EL (cell line): ENCODE results near the gene RNASEH1.

Experiments used
- DNase-seq: peaks from one replicate; pipeline ENCODE4 v3.0.0-alpha.2; 2016

The RNASEH1 gene

GRCh38 chr2:3545788-3546478, 12.2 kb downstream of the RNASEH1 start:
- no peak for DNase-seq

- DNase-seq = no peak
Measured at GRCh38 chr2:3543023-3543683, 15.0 kb downstream of the RNASEH1 start.

- no peak for DNase-seq
Measured at GRCh38 chr2:3542107-3542506, 16.0 kb downstream of the RNASEH1 start.

GRCh38 chr2:3539836-3540235, 18.3 kb downstream of the RNASEH1 start:
- DNase-seq = no peak

- peak; percentile 59 for DNase-seq
Measured at GRCh38 chr2:3536682-3537632, 21.2 kb downstream of the RNASEH1 start.

- DNase-seq = peak; percentile 91
Measured at GRCh38 chr2:3535794-3536681, 22.1 kb downstream of the RNASEH1 start.

GRCh38 chr2:3535467-3535793, 22.7 kb downstream of the RNASEH1 start:
- DNase-seq = no peak

GRCh38 chr2:3534251-3534814, 23.8 kb downstream of the RNASEH1 start:
- DNase-seq = no peak

- DNase-seq = no peak
Measured at GRCh38 chr2:3533836-3534235, 24.3 kb downstream of the RNASEH1 start.

GRCh38 chr2:3532941-3533340, 25.2 kb downstream of the RNASEH1 start:
- DNase-seq = no peak

- DNase-seq = no peak
Measured at GRCh38 chr2:3529316-3530025, 28.7 kb downstream of the RNASEH1 start.

- no peak for DNase-seq
Measured at GRCh38 chr2:3527886-3528785, 30.0 kb downstream of the RNASEH1 start.

GRCh38 chr2:3526871-3527270, 31.3 kb downstream of the RNASEH1 start:
- no peak for DNase-seq

GRCh38 chr2:3523551-3524041, 34.5 kb downstream of the RNASEH1 start:
- peak; percentile 47 for DNase-seq

GRCh38 chr2:3522961-3523421, 35.1 kb downstream of the RNASEH1 start:
- DNase-seq = no peak

GRCh38 chr2:3520591-3520990, 37.5 kb downstream of the RNASEH1 start:
- no peak for DNase-seq

GRCh38 chr2:3519255-3520205, 38.6 kb downstream of the RNASEH1 start, which contains the start of gene ADI1:
TSS of gene ADI1 (minus strand) at chr2:3519531. CDS start at chr2:3519487, 44 bp downstream.
- peak; percentile 84 for DNase-seq

GRCh38 chr2:3518496-3519254, 39.5 kb downstream of the RNASEH1 start:
- peak; percentile 97 for DNase-seq
